WTC11 (cell line): ENCODE results near the gene PPP1R1A. TPM values are rescaled to one million over a fixed set of nuclear protein-coding genes. Genes with fewer than 3 reads are reported as not detected.

Source experiments
- ATAC-seq: fragments of 200-7000 bp; cut with Tn5 transposase; 2 replicates; pipeline ENCODE4 v1.10.0; 2021; ENCODE audit warnings: mild to moderate bottlenecking, moderate library complexity
- CTCF ChIA-PET: fragments of 300-600 bp; sonication (Branson Sonifier 250); formaldehyde crosslinking; loops from one replicate; lab custom pipeline; 2021; ENCODE audit warnings: antibody characterized with exemption; lab: Charles Lee
- POLR2A ChIA-PET: fragments of 350-600 bp; sonication (Branson Sonifier 250); formaldehyde crosslinking; loops from one replicate; lab custom pipeline; 2021; ENCODE audit warnings: antibody characterized with exemption; lab: Charles Lee
- DNase-seq: peaks from one replicate; pipeline ENCODE4 v3.0.0; 2021; ENCODE audit warnings: low spot score
- H3K27ac Mint-ChIP-seq: 2 replicates; pipeline ENCODE4 v1.8.0; 2021; ENCODE audit warnings: mixed read lengths
- H3K27me3 Mint-ChIP-seq: 2 replicates; pipeline ENCODE4 v1.8.0; 2021; ENCODE audit warnings: low read depth, mild to moderate bottlenecking, moderate library complexity, mixed read lengths
- H3K36me3 Mint-ChIP-seq: 2 replicates; pipeline ENCODE4 v1.8.0; 2021; ENCODE audit warnings: mixed read lengths
- H3K4me1 Mint-ChIP-seq: 2 replicates; pipeline ENCODE4 v1.8.0; 2022; ENCODE audit warnings: mixed read lengths
- H3K4me3 Mint-ChIP-seq: 2 replicates; pipeline ENCODE4 v1.8.0; 2021; ENCODE audit warnings: mild to moderate bottlenecking, moderate library complexity, mixed read lengths
- H3K9me3 Mint-ChIP-seq: 2 replicates; pipeline ENCODE4 v1.8.0; 2021; ENCODE audit warnings: mixed read lengths
- ARID4B ChIP-seq: sonication (generic); formaldehyde crosslinking; IDR thresholded peaks from 2 replicates; pipeline ENCODE4 v1.8.0; 2023; ENCODE audit warnings: missing genetic modification reagents, mild to moderate bottlenecking, borderline replicate concordance
- CTCF ChIP-seq: fragments of 200-600 bp; IDR thresholded peaks from 2 replicates; pipeline ENCODE4 v1.8.0; 2022; ENCODE audit warnings: antibody characterized with exemption
- ERG ChIP-seq: fragments of 250-450 bp; sonication (Bioruptor Pico); IDR thresholded peaks from 2 replicates; pipeline ENCODE4 v1.8.0; 2021; ENCODE audit warnings: mild to moderate bottlenecking
- KAT7 ChIP-seq: sonication (generic); formaldehyde crosslinking; IDR thresholded peaks from 2 replicates; pipeline ENCODE4 v1.8.1; 2023; ENCODE audit warnings: missing genetic modification reagents, mild to moderate bottlenecking, borderline replicate concordance
- NR3C1 ChIP-seq: sonication (generic); formaldehyde crosslinking; conservative IDR thresholded peaks from 2 replicates; pipeline ENCODE4 v1.8.1; 2023; ENCODE audit warnings: low read depth, mild to moderate bottlenecking, missing genetic modification reagents
- RORB ChIP-seq: fragments of 250-450 bp; sonication (Bioruptor Pico); IDR thresholded peaks from 2 replicates; pipeline ENCODE4 v1.9.0; 2021; ENCODE audit warnings: mild to moderate bottlenecking
- ZBTB21 ChIP-seq: sonication (generic); formaldehyde crosslinking; IDR thresholded peaks from 2 replicates; pipeline ENCODE4 v1.8.1; 2023; ENCODE audit warnings: mild to moderate bottlenecking, missing genetic modification reagents, borderline replicate concordance
- ZNF532 ChIP-seq: fragments of 250-450 bp; sonication (Bioruptor Pico); IDR thresholded peaks from 2 replicates; pipeline ENCODE4 v1.9.0; 2021; ENCODE audit warnings: mild to moderate bottlenecking, borderline replicate concordance
- total RNA-seq: library from RNA; stranded (reverse); gene quantifications from 3 replicates; pipeline ENCODE4 v1.2.3, GENCODE V29; 2021
- TF ChIP-seq, protein P1 (sequence below): sonication (generic); formaldehyde crosslinking; IDR thresholded peaks from 2 replicates; pipeline ENCODE4 v1.8.1; 2023; ENCODE audit warnings: mild to moderate bottlenecking, moderate library complexity, missing genetic modification reagents

The PPP1R1A gene
- total RNA-seq, 1 experiment from 2014 or later, result 13.1 TPM

GRCh38 chr12:54603872-54604271 is 15.4 kb upstream of the PPP1R1A start (continued):
- no peak for TF ChIP-seq KAT7
- TF ChIP-seq ARID4B, result no peak
- no peak for TF ChIP-seq ZNF532 (CRISPR knock-in tag)
- TF ChIP-seq NR3C1 (CRISPR knock-in tag), result no peak

GRCh38 chr12:54603173-54603814 is 14.8 kb upstream of the PPP1R1A start:
- Mint-ChIP-seq H3K4me1 (no peaks in the 10 kb centered on the region; the same call in 1 of the 2 replicates), H3K36me3 (no peaks in the 10 kb centered on the region), H3K4me3 (no peak overlapping the region), H3K9me3 (no peaks in the 10 kb centered on the region), H3K27ac (no peak overlapping the region), H3K27me3 (peaks cover 45% of the 10 kb centered on the region)
- DNase-seq, result peak; percentile 75
- TF ChIP-seq, protein P1, sequence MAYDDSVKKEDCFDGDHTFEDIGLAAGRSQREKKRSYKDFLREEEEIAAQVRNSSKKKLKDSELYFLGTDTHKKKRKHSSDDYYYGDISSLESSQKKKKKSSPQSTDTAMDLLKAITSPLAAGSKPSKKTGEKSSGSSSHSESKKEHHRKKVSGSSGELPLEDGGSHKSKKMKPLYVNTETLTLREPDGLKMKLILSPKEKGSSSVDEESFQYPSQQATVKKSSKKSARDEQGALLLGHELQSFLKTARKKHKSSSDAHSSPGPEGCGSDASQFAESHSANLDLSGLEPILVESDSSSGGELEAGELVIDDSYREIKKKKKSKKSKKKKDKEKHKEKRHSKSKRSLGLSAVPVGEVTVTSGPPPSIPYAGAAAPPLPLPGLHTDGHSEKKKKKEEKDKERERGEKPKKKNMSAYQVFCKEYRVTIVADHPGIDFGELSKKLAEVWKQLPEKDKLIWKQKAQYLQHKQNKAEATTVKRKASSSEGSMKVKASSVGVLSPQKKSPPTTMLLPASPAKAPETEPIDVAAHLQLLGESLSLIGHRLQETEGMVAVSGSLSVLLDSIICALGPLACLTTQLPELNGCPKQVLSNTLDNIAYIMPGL (CRISPR knock-in tag), result no peak
- TF ChIP-seq CTCF (peak; percentile 54; the same call in 1 of the 2 replicates), RORB (no peak)
- ChIA-PET POLR2A (no interaction called here), CTCF (interaction anchor here (1.2 to 2.7 kb wide), 6 partner anchors 19 to 76 kb away, joined by 4 to 16 read pairs (median 6); partner anchors contain the start of gene PDE1B)
- peak; percentile 90 for ATAC-seq

DNA sequence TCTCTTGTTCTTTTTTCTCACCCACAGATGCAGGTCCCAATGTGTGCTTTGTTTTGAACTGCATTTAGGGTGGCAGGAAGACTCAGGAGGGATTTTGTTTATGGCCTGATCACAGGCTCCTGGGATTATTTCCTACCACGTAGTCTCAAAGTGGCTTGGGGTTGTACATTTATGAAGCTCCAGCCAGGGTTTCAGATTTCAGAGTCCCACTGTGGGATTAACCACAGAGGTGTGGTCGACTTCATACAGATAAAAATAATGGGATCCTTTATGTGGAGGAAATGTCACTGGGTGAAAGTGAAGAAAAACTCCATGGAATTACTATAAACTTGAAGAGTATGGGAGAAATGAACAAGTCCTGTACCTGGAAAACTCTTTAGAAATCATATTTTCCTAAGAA is 14.2 kb upstream of the PPP1R1A start:
- ChIA-PET POLR2A (no interaction called here), CTCF (interaction anchor here (0.9 to 2.7 kb wide), 12 partner anchors 20 to 357 kb away, joined by 3 to 25 read pairs (median 6); partner anchors contain the start of gene PDE1B)
- Mint-ChIP-seq H3K27ac (no peak overlapping the region), H3K4me1 (no peaks in the 10 kb centered on the region; the same call in 1 of the 2 replicates), H3K36me3 (no peaks in the 10 kb centered on the region), H3K4me3 (no peak overlapping the region), H3K9me3 (no peaks in the 10 kb centered on the region), H3K27me3 (peaks cover 40% of the 10 kb centered on the region)
- DNase-seq (no peak), ATAC-seq (no peak)
- no peak for TF ChIP-seq ERG
- TF ChIP-seq ZBTB21, result no peak
